Lower lobe of right lung (tissue), 2 donors: Measurements from ENCODE around the gene IFI44L. TPM values are rescaled to one million over a fixed set of nuclear protein-coding genes. Genes with fewer than 3 reads are reported as not detected.

Source experiments
- ATAC-seq, 2 donors: fragments of 200-7000 bp; cut with Tn5 transposase; one replicate each; pipeline ENCODE4 v1.9.1; 2020 to 2022; ENCODE audit warnings: mild to moderate bottlenecking in 2 of 2, moderate library complexity in 2 of 2
- DNase-seq: peaks from one replicate; pipeline ENCODE4 v3.0.0-alpha.2; 2020
- H3K27ac ChIP-seq: fragments of 200-600 bp; one replicate; pipeline ENCODE4 v1.8.0; 2022
- H3K27me3 ChIP-seq: fragments of 200-600 bp; one replicate; pipeline ENCODE4 v1.8.0; 2022; ENCODE audit warnings: low read depth
- H3K36me3 ChIP-seq: fragments of 200-600 bp; one replicate; pipeline ENCODE4 v1.8.0; 2022; ENCODE audit warnings: mild to moderate bottlenecking
- H3K4me1 ChIP-seq: fragments of 200-600 bp; one replicate; pipeline ENCODE4 v1.8.0; 2022
- H3K4me3 ChIP-seq: fragments of 200-600 bp; one replicate; pipeline ENCODE4 v1.8.0; 2022; ENCODE audit warnings: mild to moderate bottlenecking
- H3K9me3 ChIP-seq: fragments of 200-600 bp; one replicate; pipeline ENCODE4 v1.8.0; 2022
- intact Hi-C: fragments of 100-400 bp; cut with DNase I; formaldehyde crosslinking; loops from one replicate; pipeline ENCODE4 v1.11.0; 2022
- total RNA-seq: library from RNA; stranded (reverse); fragmentation: NEBNext Ultra II Directional; extraction: Animal tissue kit (Norgen Biotek cat#: 25700); gene quantifications from one replicate; pipeline ENCODE4 v1.2.1, GENCODE V29; 2021
- TF ChIP-seq, protein P1 (sequence below): fragments of 200-600 bp; IDR thresholded peaks from one replicate; pipeline ENCODE4 v1.8.0; 2022; ENCODE audit warnings: antibody characterized with exemption, mild to moderate bottlenecking
- donor health status: DM: no; HTN: yes; CAD: no; lungs with severe emphysema.

The IFI44L gene
- total RNA-seq, 1 donor from 2014 or later: 52.9 TPM

DNA sequence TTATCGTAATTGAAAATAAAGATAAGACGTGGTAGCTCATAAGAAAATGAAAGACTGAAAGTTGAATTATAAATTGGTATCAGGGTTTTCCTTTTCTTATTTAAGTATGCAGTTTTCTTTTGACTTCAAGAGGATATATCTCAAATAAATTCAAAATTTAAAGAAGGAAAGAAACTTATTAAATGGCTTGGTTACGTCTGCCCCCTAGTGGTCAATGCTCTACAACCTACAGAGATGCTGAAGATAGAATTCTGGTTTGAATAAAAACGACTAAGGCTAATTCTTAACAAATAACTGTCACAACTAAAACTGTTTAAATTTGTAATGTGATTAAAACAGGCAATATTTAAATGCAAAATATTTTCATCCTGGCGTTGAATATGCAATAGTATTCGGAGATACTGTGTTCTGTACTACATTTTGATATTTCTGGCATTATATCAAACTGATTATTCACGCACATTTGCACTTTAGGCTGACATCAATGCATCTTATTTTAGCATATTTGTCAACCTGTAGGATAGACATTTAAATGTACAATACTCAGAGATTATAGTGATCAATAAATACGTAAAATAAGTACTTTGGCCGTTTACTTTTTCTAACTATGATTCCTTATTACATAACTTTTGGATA is 56.2 kb downstream of the IFI44L start:
- ATAC-seq (peak in 1 of 2 donors; percentile 68), DNase-seq (no peak)
- no peaks in the 10 kb centered on the region for H3K36me3 ChIP-seq
- H3K27me3 ChIP-seq: no peaks in the 10 kb centered on the region
- no peak overlapping the region for H3K4me3 ChIP-seq
- H3K9me3 ChIP-seq: no peaks in the 10 kb centered on the region
- no peak overlapping the region for H3K27ac ChIP-seq
- no peaks in the 10 kb centered on the region for H3K4me1 ChIP-seq
- intact Hi-C loops: loop anchor here (5.0 kb wide), 1 partner anchor 59 kb away; no protein-coding TSS in a partner anchor
- TF ChIP-seq, protein P1, sequence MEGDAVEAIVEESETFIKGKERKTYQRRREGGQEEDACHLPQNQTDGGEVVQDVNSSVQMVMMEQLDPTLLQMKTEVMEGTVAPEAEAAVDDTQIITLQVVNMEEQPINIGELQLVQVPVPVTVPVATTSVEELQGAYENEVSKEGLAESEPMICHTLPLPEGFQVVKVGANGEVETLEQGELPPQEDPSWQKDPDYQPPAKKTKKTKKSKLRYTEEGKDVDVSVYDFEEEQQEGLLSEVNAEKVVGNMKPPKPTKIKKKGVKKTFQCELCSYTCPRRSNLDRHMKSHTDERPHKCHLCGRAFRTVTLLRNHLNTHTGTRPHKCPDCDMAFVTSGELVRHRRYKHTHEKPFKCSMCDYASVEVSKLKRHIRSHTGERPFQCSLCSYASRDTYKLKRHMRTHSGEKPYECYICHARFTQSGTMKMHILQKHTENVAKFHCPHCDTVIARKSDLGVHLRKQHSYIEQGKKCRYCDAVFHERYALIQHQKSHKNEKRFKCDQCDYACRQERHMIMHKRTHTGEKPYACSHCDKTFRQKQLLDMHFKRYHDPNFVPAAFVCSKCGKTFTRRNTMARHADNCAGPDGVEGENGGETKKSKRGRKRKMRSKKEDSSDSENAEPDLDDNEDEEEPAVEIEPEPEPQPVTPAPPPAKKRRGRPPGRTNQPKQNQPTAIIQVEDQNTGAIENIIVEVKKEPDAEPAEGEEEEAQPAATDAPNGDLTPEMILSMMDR: peak; percentile 88

GRCh38 chr1:78676993-78677392 is 56.7 kb downstream of the IFI44L start:
- H3K9me3 ChIP-seq: no peaks in the 10 kb centered on the region
- no peak overlapping the region for H3K27ac ChIP-seq
- no peak overlapping the region for H3K4me3 ChIP-seq
- TF ChIP-seq, protein P1: no peak
- intact Hi-C loops: loop anchor here (5.0 kb wide), 1 partner anchor 60 kb away; no protein-coding TSS in a partner anchor
- no peak for ATAC-seq
- H3K36me3 ChIP-seq: no peaks in the 10 kb centered on the region
- H3K27me3 ChIP-seq: no peaks in the 10 kb centered on the region
- DNase-seq: no peak
- H3K4me1 ChIP-seq: no peaks in the 10 kb centered on the region

DNA sequence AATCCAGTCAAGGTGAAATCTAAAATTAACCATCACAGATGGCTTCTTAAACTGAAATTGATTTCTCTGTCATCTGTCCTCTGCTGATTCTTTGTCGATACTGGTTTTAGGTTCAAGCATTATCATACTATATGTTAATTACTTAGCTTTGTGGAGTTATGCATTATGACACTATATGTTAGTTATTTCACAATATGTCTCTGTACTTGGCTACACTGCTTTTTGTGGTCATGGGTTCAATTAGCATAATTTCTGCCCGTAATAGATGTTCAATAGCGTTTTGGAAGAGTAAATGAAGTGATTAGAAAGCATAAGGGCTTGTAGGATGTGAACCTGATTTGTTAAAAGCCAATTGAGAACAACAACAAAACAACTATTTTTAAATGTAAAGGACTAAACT is 57.5 kb downstream of the IFI44L start:
- intact Hi-C loops: loop anchor here (5.0 kb wide), 1 partner anchor 60 kb away; no protein-coding TSS in a partner anchor
- Histone ChIP-seq H3K4me1 (no peaks in the 10 kb centered on the region), H3K36me3 (no peaks in the 10 kb centered on the region), H3K27ac (no peak overlapping the region), H3K4me3 (no peak overlapping the region), H3K27me3 (no peaks in the 10 kb centered on the region), H3K9me3 (no peaks in the 10 kb centered on the region)
- ATAC-seq (no peak), DNase-seq (no peak)
- TF ChIP-seq, protein P1: no peak

GRCh38 chr1:78678324-78678723 is 58.1 kb downstream of the IFI44L start:
- no peaks in the 10 kb centered on the region for H3K27me3 ChIP-seq
- H3K9me3 ChIP-seq: no peaks in the 10 kb centered on the region
- H3K27ac ChIP-seq: no peak overlapping the region
- DNase-seq (no peak), ATAC-seq (no peak)
- no peaks in the 10 kb centered on the region for H3K4me1 ChIP-seq
- H3K36me3 ChIP-seq: no peaks in the 10 kb centered on the region
- H3K4me3 ChIP-seq: no peak overlapping the region
- TF ChIP-seq, protein P1: no peak
- intact Hi-C loops: loop anchor here (5.0 kb wide), 1 partner anchor 61 kb away; no protein-coding TSS in a partner anchor

DNA sequence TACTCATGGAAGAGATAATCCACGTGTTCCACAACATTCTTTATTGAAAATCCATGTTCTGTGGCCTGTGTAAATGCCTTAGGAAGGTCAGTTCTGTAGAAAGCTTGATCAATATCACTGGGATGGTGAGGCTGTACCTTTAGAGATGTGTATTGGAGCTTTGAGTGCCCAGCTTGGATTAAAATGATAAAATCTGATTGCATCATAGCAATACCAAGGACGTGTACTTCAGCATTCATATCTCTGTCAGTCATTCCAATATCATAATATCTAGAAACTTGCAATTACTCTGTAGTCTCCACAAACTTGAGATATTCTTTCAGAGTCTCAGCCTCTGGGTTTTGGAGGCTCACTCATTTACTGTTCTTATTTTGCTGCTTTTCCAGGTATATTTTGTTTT is 61.0 kb downstream of the IFI44L start:
- TF ChIP-seq, protein P1: no peak
- intact Hi-C loops: no loop called here
- no peaks in the 10 kb centered on the region for H3K9me3 ChIP-seq
- DNase-seq (no peak), ATAC-seq (no peak)
- H3K27ac ChIP-seq: no peak overlapping the region
- no peaks in the 10 kb centered on the region for H3K4me1 ChIP-seq
- no peak overlapping the region for H3K4me3 ChIP-seq
- H3K27me3 ChIP-seq: no peaks in the 10 kb centered on the region
- no peaks in the 10 kb centered on the region for H3K36me3 ChIP-seq
